Prostate gland (tissue), 2 donors: ENCODE measurements around the gene OR5D16. TPM values are rescaled to one million over a fixed set of nuclear protein-coding genes. Genes with fewer than 3 reads are reported as not detected.
"Not testable (repeated sequence)": the region's sequence is repeated elsewhere in the genome, so short reads cannot be mapped to it uniquely, and the experiment has no call there.

Experiments
- DNase-seq: peaks from one replicate; pipeline ENCODE4 v3.0.0-alpha.2; 2019; ENCODE audit warnings: low spot score
- H3K27ac ChIP-seq, 2 donors: fragments of 200-600 bp; sonication (generic); 2 replicates each; pipeline ENCODE4 v1.5.1; 2017 to 2019
- H3K27me3 ChIP-seq: fragments of 200-600 bp; sonication (generic); replicated peaks from 2 replicates; pipeline ENCODE4 v1.5.1; 2019; ENCODE audit not compliant: insufficient read depth
- H3K36me3 ChIP-seq, 2 donors: fragments of 200-600 bp; sonication (generic); 1 replicate in 1 of 2; 2 replicates in 1 of 2; pipeline versions ENCODE4 v1.5.1 to v1.8.1; 2017 to 2019
- H3K4me1 ChIP-seq: fragments of 200-600 bp; sonication (generic); replicated peaks from 2 replicates; pipeline ENCODE4 v1.5.1; 2019
- H3K4me3 ChIP-seq, 2 donors: fragments of 200-600 bp; sonication (generic); 2 replicates each; pipeline ENCODE4 v1.5.1; 2017 to 2019
- H3K9me3 ChIP-seq: fragments of 200-600 bp; sonication (generic); 2 replicates; pipeline ENCODE4 v1.5.1; 2017
- CTCF ChIP-seq, 4 experiments: fragments of 200-600 bp in 2 of 4; fragments of 450-650 bp in 2 of 4; sonication (generic) in 2 of 4; IDR thresholded peaks; 1 replicate in 3 of 4; 2 replicates in 1 of 4; pipeline ENCODE4 v1.5.1; 2016 to 2019; ENCODE audit warnings: antibody characterized with exemption in 4 of 4, mild to moderate bottlenecking in 2 of 4, moderate library complexity in 2 of 4
- POLR2A ChIP-seq: fragments of 450-650 bp; IDR thresholded peaks from one replicate; pipeline ENCODE4 v1.6.1; 2016; ENCODE audit warnings: antibody characterized with exemption, mild to moderate bottlenecking
- POLR2AphosphoS5 ChIP-seq: sonication (generic); formaldehyde crosslinking; IDR thresholded peaks from one replicate; pipeline ENCODE4 v1.6.1; 2017; ENCODE audit warnings: antibody characterized with exemption
- WGBS: methylation state at CpG from one replicate; pipeline ENCODE4 v1.1.5; 2018; 5-methylcytosine and 5-hydroxymethylcytosine counted together
- intact Hi-C: fragments of 100-400 bp; cut with DNase I; formaldehyde crosslinking; loops from one replicate; pipeline ENCODE4 v1.14.2; 2022
- small RNA-seq, 2 donors: library from RNA; depleted of rRNA; stranded (forward); fragments of <200 nt; gene quantifications; one replicate each; pipeline ENCODE3, GENCODE V24; 2016
- total RNA-seq, 2 donors: library from RNA; depleted of rRNA; stranded (reverse); fragments of >200 nt; gene quantifications; one replicate each; pipeline ENCODE4 v1.1.0, GENCODE V29; 2016

The OR5D16 gene
- total RNA-seq, 2 donors from 2014 or later, result not detected

GRCh38 chr11:55852141-55852540, 13.6 kb downstream of the OR5D16 start:
- no peak for DNase-seq
- H3K36me3 ChIP-seq, result no peaks in the 10 kb centered on the region
- intact Hi-C loops, result no loop called here
- H3K27me3 ChIP-seq, result no peaks in the 10 kb centered on the region
- H3K9me3 ChIP-seq, result no peaks in the 10 kb centered on the region
- no peak for TF ChIP-seq CTCF (IDR thresholded peaks at IDR 0.05)
- no peak for TF ChIP-seq POLR2AphosphoS5
- 73% methylated on average over 1 of the region's 1 CpG for WGBS
- H3K4me3 ChIP-seq, result no peak overlapping the region
- no peak overlapping the region for H3K27ac ChIP-seq
- H3K4me1 ChIP-seq, result no peaks in the 10 kb centered on the region

GRCh38 chr11:55854704-55855103, 16.2 kb downstream of the OR5D16 start:
- no peaks in the 10 kb centered on the region for H3K27me3 ChIP-seq
- no peak overlapping the region for H3K4me3 ChIP-seq
- H3K36me3 ChIP-seq, result no peaks in the 10 kb centered on the region
- DNase-seq, result no peak
- TF ChIP-seq POLR2AphosphoS5, result no peak
- TF ChIP-seq CTCF (IDR thresholded peaks at IDR 0.05), result no peak
- no peak for TF ChIP-seq POLR2A
- no peaks in the 10 kb centered on the region for H3K4me1 ChIP-seq
- H3K9me3 ChIP-seq, result no peaks in the 10 kb centered on the region
- WGBS, result 43% methylated on average over 1 of the region's 1 CpG
- H3K27ac ChIP-seq, result no peak overlapping the region
- intact Hi-C loops, result no loop called here

GRCh38 chr11:55867354-55867753, 28.8 kb downstream of the OR5D16 start:
- H3K36me3 ChIP-seq, DNase-seq, H3K4me1 ChIP-seq, H3K9me3 ChIP-seq, intact Hi-C loops, H3K27me3 ChIP-seq, H3K27ac ChIP-seq, H3K4me3 ChIP-seq: not testable (repeated sequence)
- 84% methylated on average over 4 of the region's 4 CpGs for WGBS

- intact Hi-C loops, H3K4me3 ChIP-seq, H3K27ac ChIP-seq, DNase-seq, H3K36me3 ChIP-seq, H3K9me3 ChIP-seq, H3K4me1 ChIP-seq, H3K27me3 ChIP-seq: not testable (repeated sequence)
- 47% methylated on average over 25 of the region's 33 CpGs for WGBS
Measured at GRCh38 chr11:55872731-55873130, 34.2 kb downstream of the OR5D16 start.

- H3K4me3 ChIP-seq, H3K27me3 ChIP-seq, intact Hi-C loops, H3K4me1 ChIP-seq, DNase-seq, H3K9me3 ChIP-seq, H3K27ac ChIP-seq, H3K36me3 ChIP-seq: not testable (repeated sequence)
- WGBS, result 58% methylated on average over 33 of the region's 34 CpGs
Measured at GRCh38 chr11:55873146-55873545, 34.6 kb downstream of the OR5D16 start.

- H3K4me1 ChIP-seq, H3K4me3 ChIP-seq, H3K36me3 ChIP-seq, intact Hi-C loops, H3K9me3 ChIP-seq, DNase-seq, H3K27ac ChIP-seq, H3K27me3 ChIP-seq: not testable (repeated sequence)
- WGBS, result 89% methylated on average over 1 of the region's 1 CpG
Measured at GRCh38 chr11:55882997-55883396, 44.4 kb downstream of the OR5D16 start, which contains the start of gene TRIM51. TSS of gene TRIM51 (plus strand) at chr11:55883297. CDS start at chr11:55885429, 2,132 bp downstream.

GRCh38 chr11:55884995-55885394, 46.4 kb downstream of the OR5D16 start:
- not testable (repeated sequence) for H3K27ac ChIP-seq, H3K27me3 ChIP-seq

GRCh38 chr11:55885481-55885880, 46.9 kb downstream of the OR5D16 start:
- H3K27ac ChIP-seq, intact Hi-C loops: not testable (repeated sequence)
- 91% methylated on average over 9 of the region's 9 CpGs for WGBS

More at GRCh38 chr11:55884995-55885394, 46.4 kb downstream of the OR5D16 start:
- H3K9me3 ChIP-seq, H3K4me1 ChIP-seq, H3K4me3 ChIP-seq, intact Hi-C loops, H3K36me3 ChIP-seq, DNase-seq: not testable (repeated sequence)
- 91% methylated on average over 4 of the region's 4 CpGs for WGBS

More at GRCh38 chr11:55885481-55885880, 46.9 kb downstream of the OR5D16 start:
- H3K4me1 ChIP-seq, H3K9me3 ChIP-seq, H3K36me3 ChIP-seq, DNase-seq, H3K4me3 ChIP-seq, H3K27me3 ChIP-seq: not testable (repeated sequence)

Small RNAs within 50 kb of the gene (small RNA-seq; reads per million reads assigned to genes)
- gene AC036111.3, result 0 reads per million in 2 donors

Other genes starting within 250 kb of the OR5D16 start
- not detected for gene OR4C11, start 231.1 kb upstream of the OR5D16 start, total RNA-seq
- gene OR4P4, start 203.6 kb upstream of the OR5D16 start, total RNA-seq, result not detected
- gene OR4S2, start 190.4 kb upstream of the OR5D16 start, total RNA-seq, result not detected
- gene OR4C6, start 176.6 kb upstream of the OR5D16 start, total RNA-seq, result not detected
- gene OR5D13, start 65.3 kb upstream of the OR5D16 start, total RNA-seq, result not detected
- not detected for gene OR5D14, start 43.2 kb upstream of the OR5D16 start, total RNA-seq
- gene OR5L1, start 27.4 kb upstream of the OR5D16 start, total RNA-seq, result not detected
- not detected for gene OR5D18, start 19.1 kb upstream of the OR5D16 start, total RNA-seq
- not detected for gene OR5L2, start 11.5 kb upstream of the OR5D16 start, total RNA-seq
- not detected for gene TRIM51, start 44.5 kb downstream of the OR5D16 start, total RNA-seq
- not detected for gene OR5W2, start 75.8 kb downstream of the OR5D16 start, total RNA-seq
- gene OR5I1, start 97.6 kb downstream of the OR5D16 start, total RNA-seq, result not detected
- not detected for gene OR10AG1, start 131.2 kb downstream of the OR5D16 start, total RNA-seq
- not detected for gene OR5F1, start 155.9 kb downstream of the OR5D16 start, total RNA-seq
- gene OR5AS1, start 188.9 kb downstream of the OR5D16 start, total RNA-seq, result not detected